ENCODE results near the gene GPR68. TPM values are rescaled to one million over a fixed set of nuclear protein-coding genes. Genes with fewer than 3 reads are reported as not detected.

Gene GPR68, protein sequence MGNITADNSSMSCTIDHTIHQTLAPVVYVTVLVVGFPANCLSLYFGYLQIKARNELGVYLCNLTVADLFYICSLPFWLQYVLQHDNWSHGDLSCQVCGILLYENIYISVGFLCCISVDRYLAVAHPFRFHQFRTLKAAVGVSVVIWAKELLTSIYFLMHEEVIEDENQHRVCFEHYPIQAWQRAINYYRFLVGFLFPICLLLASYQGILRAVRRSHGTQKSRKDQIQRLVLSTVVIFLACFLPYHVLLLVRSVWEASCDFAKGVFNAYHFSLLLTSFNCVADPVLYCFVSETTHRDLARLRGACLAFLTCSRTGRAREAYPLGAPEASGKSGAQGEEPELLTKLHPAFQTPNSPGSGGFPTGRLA
- 1 to 10 TPM; 1.9 to 5.2 (median 3.2) TPM for total RNA-seq
- 1 to 10 TPM in 2 of 3 donors, under 1 TPM in 1; 0.50 to 1.7 (median 1.3) TPM for polyA plus RNA-seq
- long read RNA-seq, donor 1, partial matches to known transcripts = 0 of 2 reads
- long read RNA-seq, donor 1, other reads (novel, unspliced or antisense) = 0 of 2 reads
- long read RNA-seq, donor 2, partial matches to known transcripts = 0 of 1 reads
- long read RNA-seq, donor 2, other reads (novel, unspliced or antisense) = 0 of 1 reads

GRCh38 chr14:91244501-91244901, at the start of gene GPR68:
GPR68 (minus strand) TSS chr14:91244704; CDS start chr14:91235050, 9,654 bp downstream.
- no peaks in the 10 kb centered on the region for H3K9me3 ChIP-seq
- H3K4me1 ChIP-seq = peaks cover 22 to 90% (median 62%) of the 10 kb centered on the region in 6 donors
- DNase-seq = peak; percentile 79
- H3K36me3 ChIP-seq = no peaks in the 10 kb centered on the region
- intact Hi-C loops (cut with DNase I; ENCODE audit: low total_unique reads) = no loop called here
- WGBS, 5 donors = 29 to 38% (median 32%) methylated on average over 10 to 12 of the region's 12 CpGs; no CpG with 5 or more reads in 1 of the 5 donors
- TF ChIP-seq, protein P1, sequence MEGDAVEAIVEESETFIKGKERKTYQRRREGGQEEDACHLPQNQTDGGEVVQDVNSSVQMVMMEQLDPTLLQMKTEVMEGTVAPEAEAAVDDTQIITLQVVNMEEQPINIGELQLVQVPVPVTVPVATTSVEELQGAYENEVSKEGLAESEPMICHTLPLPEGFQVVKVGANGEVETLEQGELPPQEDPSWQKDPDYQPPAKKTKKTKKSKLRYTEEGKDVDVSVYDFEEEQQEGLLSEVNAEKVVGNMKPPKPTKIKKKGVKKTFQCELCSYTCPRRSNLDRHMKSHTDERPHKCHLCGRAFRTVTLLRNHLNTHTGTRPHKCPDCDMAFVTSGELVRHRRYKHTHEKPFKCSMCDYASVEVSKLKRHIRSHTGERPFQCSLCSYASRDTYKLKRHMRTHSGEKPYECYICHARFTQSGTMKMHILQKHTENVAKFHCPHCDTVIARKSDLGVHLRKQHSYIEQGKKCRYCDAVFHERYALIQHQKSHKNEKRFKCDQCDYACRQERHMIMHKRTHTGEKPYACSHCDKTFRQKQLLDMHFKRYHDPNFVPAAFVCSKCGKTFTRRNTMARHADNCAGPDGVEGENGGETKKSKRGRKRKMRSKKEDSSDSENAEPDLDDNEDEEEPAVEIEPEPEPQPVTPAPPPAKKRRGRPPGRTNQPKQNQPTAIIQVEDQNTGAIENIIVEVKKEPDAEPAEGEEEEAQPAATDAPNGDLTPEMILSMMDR (IDR thresholded peaks at IDR 0.05 in 8 of 11, conservative IDR thresholded peaks at IDR 0.05 in 3 of 11) = no peak
- TF ChIP-seq POLR2AphosphoS5 (IDR thresholded peaks at IDR 0.05) = peak in 1 of 3 donors; percentile 5
- no peak for TF ChIP-seq POLR2A (IDR thresholded peaks at IDR 0.05)
- H3K27ac ChIP-seq = peak within 1 kb of the TSS; percentile 53 to 87 (median 77)
- H3K27me3 ChIP-seq (replicated peaks in 1 of 7) = no peaks in the 10 kb centered on the region
- H3K4me3 ChIP-seq = peak within 1 kb of the TSS in 7 of 8 donors; percentile 10 to 65 (median 21)

DNA sequence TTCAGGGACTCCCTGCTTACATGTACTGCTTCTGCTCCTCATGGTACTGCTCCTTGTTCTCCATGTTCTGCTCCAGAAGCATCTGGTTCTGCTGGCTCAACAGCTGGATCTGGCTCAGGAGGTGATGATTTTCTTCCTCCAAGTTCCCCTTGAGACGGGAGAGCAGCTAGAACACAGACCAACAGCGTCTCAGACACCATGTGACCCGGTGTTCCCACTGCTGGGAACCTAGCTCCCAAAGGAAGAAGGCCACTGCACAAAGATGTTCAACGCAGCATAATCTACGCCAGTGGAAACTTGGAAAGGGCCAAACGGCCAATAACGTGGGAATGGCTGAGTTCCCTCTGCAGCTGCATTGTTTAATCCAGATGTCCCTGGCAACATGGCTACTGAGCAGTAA, 49.6 kb upstream of the GPR68 start:
- TF ChIP-seq, protein P1 (IDR thresholded peaks at IDR 0.05 in 8 of 11, conservative IDR thresholded peaks at IDR 0.05 in 3 of 11) = no peak
- TF ChIP-seq POLR2A (IDR thresholded peaks at IDR 0.05) (no peak), POLR2AphosphoS5 (IDR thresholded peaks at IDR 0.05) (no peak)
- intact Hi-C loops (cut with DNase I; ENCODE audit: low total_unique reads) = no loop called here
- Histone ChIP-seq H3K36me3 (peaks cover 4 to 100% (median 92%) of the 10 kb centered on the region in 6 donors), H3K27me3 (replicated peaks in 1 of 7) (no peaks in the 10 kb centered on the region), H3K27ac (peak overlapping the region in 1 of 8 donors; percentile 44), H3K4me1 (no peaks in the 10 kb centered on the region), H3K9me3 (no peaks in the 10 kb centered on the region), H3K4me3 (no peak overlapping the region)
- DNase-seq = no peak
- WGBS, 5 donors = 87 to 97% (median 92%) methylated on average over 7 of the region's 7 CpGs

DNA sequence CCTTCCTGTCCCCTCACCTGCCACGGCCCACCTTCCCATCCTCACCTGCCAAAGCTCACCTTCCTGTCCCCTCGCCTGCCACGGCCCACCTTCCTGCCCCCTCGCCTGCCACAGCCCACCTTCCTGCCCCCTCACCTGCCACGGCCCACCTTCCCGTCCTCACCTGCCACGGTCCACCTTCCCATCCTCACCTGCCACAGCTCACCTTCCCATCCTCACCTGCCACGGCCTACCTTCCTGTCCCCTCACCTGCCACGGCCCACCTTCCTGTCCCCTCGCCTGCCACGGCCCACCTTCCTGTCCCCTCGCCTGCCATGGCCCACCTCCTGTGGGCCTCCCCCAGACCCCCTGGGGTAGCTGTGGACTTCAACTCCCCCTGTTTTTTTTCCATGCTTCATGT, 48.8 kb upstream of the GPR68 start:
- intact Hi-C loops (cut with DNase I; ENCODE audit: low total_unique reads) = no loop called here
- WGBS, 5 donors = 32 to 68% (median 46%) methylated on average over 10 to 12 of the region's 12 CpGs
- peaks cover 3 to 100% (median 93%) of the 10 kb centered on the region in 6 donors for H3K36me3 ChIP-seq
- TF ChIP-seq POLR2AphosphoS5 (IDR thresholded peaks at IDR 0.05) (no peak), POLR2A (IDR thresholded peaks at IDR 0.05) (no peak)
- TF ChIP-seq, protein P1 (IDR thresholded peaks at IDR 0.05 in 8 of 11, conservative IDR thresholded peaks at IDR 0.05 in 3 of 11) = no peak
- H3K9me3 ChIP-seq = no peaks in the 10 kb centered on the region
- no peak for DNase-seq
- H3K27ac ChIP-seq = peak overlapping the region in 1 of 8 donors; percentile 13
- H3K4me1 ChIP-seq = no peaks in the 10 kb centered on the region
- no peaks in the 10 kb centered on the region for H3K27me3 ChIP-seq (replicated peaks in 1 of 7)
- no peak overlapping the region for H3K4me3 ChIP-seq

DNA sequence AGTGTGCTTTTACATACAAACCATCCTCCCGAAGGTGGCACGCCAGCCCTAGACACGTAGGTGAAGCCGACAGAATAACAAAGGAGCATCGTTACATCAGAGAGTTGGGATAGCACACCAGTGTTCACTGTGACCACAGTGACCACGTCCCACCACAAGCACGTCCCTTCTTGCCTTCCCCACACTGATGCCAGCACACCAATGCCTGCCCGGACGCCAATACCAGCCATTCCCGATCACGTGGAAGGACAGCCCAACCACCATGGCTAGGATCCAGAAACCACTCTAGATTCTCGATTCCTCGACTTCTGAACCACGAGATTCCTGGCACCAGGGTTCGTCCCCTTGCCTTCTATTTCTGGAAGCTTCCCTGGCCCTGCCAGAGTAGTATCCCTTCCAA, 48.0 kb upstream of the GPR68 start:
- Histone ChIP-seq H3K4me3 (no peak overlapping the region), H3K9me3 (no peaks in the 10 kb centered on the region), H3K27me3 (replicated peaks in 1 of 7) (no peaks in the 10 kb centered on the region), H3K36me3 (peaks cover 3 to 100% (median 94%) of the 10 kb centered on the region in 6 donors), H3K27ac (no peak overlapping the region), H3K4me1 (no peaks in the 10 kb centered on the region)
- WGBS, 5 donors = 80 to 87% (median 82%) methylated on average over 15 of the region's 15 CpGs
- DNase-seq = no peak
- TF ChIP-seq POLR2AphosphoS5 (IDR thresholded peaks at IDR 0.05) (no peak), POLR2A (IDR thresholded peaks at IDR 0.05) (no peak)
- TF ChIP-seq, protein P1 (IDR thresholded peaks at IDR 0.05 in 8 of 11, conservative IDR thresholded peaks at IDR 0.05 in 3 of 11) = no peak
- intact Hi-C loops (cut with DNase I; ENCODE audit: low total_unique reads) = no loop called here
